ENCODE results near the gene SERPING1.

DNA sequence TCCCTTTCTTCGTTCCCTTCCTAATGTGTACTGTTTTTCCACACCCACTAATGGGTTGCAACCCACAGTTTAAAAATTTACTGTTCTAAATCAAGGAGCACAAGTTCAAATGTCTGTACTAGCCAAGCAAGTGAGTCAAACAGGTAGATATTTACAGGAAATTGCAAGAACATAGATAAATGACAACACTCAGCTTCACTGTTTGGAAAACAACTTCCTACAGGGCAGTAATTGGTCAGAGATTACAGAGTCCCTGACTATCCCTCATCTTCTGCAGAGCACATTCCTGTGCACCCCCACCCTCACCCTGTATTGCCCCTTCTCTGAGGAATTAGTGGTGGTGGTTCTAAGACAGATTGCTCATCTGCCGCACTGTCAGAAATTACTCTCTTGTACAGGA lies 1.9 kb downstream of the SERPING1 start:
- no peak for TF ChIP-seq EZH2 (IDR thresholded peaks at IDR 0.05; ENCODE audit: low read length, missing control alignments)
- TF ChIP-seq, protein P1, sequence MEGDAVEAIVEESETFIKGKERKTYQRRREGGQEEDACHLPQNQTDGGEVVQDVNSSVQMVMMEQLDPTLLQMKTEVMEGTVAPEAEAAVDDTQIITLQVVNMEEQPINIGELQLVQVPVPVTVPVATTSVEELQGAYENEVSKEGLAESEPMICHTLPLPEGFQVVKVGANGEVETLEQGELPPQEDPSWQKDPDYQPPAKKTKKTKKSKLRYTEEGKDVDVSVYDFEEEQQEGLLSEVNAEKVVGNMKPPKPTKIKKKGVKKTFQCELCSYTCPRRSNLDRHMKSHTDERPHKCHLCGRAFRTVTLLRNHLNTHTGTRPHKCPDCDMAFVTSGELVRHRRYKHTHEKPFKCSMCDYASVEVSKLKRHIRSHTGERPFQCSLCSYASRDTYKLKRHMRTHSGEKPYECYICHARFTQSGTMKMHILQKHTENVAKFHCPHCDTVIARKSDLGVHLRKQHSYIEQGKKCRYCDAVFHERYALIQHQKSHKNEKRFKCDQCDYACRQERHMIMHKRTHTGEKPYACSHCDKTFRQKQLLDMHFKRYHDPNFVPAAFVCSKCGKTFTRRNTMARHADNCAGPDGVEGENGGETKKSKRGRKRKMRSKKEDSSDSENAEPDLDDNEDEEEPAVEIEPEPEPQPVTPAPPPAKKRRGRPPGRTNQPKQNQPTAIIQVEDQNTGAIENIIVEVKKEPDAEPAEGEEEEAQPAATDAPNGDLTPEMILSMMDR (conservative IDR thresholded peaks at IDR 0.05 in 1 of 2, IDR thresholded peaks at IDR 0.05 in 1 of 2; ENCODE audit: low read depth in 1 of 2, low read length in 2 of 2) = no peak

Measured in fibroblast of lung (primary cell).